PC-9 (cell line): ENCODE results near the gene ING1. TPM values are rescaled to one million over a fixed set of nuclear protein-coding genes. Genes with fewer than 3 reads are reported as not detected.

Experiments used
- BruUV-seq: library from RNA; stranded (reverse); fragments of 400-500 nt; replicated peaks from 2 replicates; lab custom pipeline; 2021; lab: Mats Ljungman, UMichigan
- CTCF ChIA-PET: fragments of 300-600 bp; sonication (Branson Sonifier 250); formaldehyde crosslinking; loops from one replicate; lab custom pipeline; 2022; ENCODE audit warnings: antibody characterized with exemption; lab: Charles Lee
- POLR2A ChIA-PET: fragments of 300-600 bp; sonication (Branson Sonifier 250); formaldehyde crosslinking; loops from one replicate; lab custom pipeline; 2022; ENCODE audit warnings: antibody characterized with exemption; ENCODE audit not compliant: unreplicated experiment; lab: Charles Lee
- DNase-seq, 2 experiments: peaks; one replicate each; pipeline versions ENCODE4 v3.0.0 to v3.0.0-alpha.2; 2015 to 2022; ENCODE audit warnings: mixed read lengths in 1 of 2
- H2AFZ ChIP-seq: fragments of 200-600 bp; sonication (generic); 2 replicates; pipeline ENCODE4 v1.8.1; 2017; ENCODE audit warnings: antibody characterized with exemption
- H3F3A ChIP-seq: fragments of 200-600 bp; sonication (generic); 2 replicates; pipeline ENCODE4 v1.8.1; 2017; ENCODE audit warnings: antibody characterized with exemption, mild to moderate bottlenecking, low read depth; ENCODE audit not compliant: insufficient read depth
- H3K27ac ChIP-seq: fragments of 200-600 bp; sonication (generic); 2 replicates; pipeline ENCODE4 v1.6.1; 2016; ENCODE audit warnings: mixed run types
- H3K27me3 ChIP-seq: fragments of 200-600 bp; sonication (generic); 2 replicates; pipeline ENCODE4 v1.6.1; 2016; ENCODE audit warnings: low read depth, mixed run types; ENCODE audit not compliant: insufficient read depth
- H3K36me3 ChIP-seq: fragments of 200-600 bp; sonication (generic); 2 replicates; pipeline ENCODE4 v1.6.1; 2016; ENCODE audit warnings: low read depth, mixed run types
- H3K4me1 ChIP-seq: fragments of 200-600 bp; sonication (generic); replicated peaks from 2 replicates; pipeline ENCODE4 v1.6.1; 2016; ENCODE audit warnings: mixed run types; ENCODE audit not compliant: insufficient read depth
- H3K4me2 ChIP-seq: fragments of 200-600 bp; sonication (generic); 2 replicates; pipeline ENCODE4 v1.6.1; 2017; ENCODE audit warnings: mixed run types
- H3K4me3 ChIP-seq: fragments of 200-600 bp; sonication (generic); 2 replicates; pipeline ENCODE4 v1.6.1; 2016; ENCODE audit warnings: mixed run types
- H3K79me2 ChIP-seq: fragments of 200-600 bp; sonication (generic); 2 replicates; pipeline ENCODE4 v1.6.1; 2017; ENCODE audit warnings: low read depth, mixed run types
- H3K9me2 ChIP-seq: fragments of 200-600 bp; sonication (generic); 2 replicates; pipeline ENCODE4 v1.8.1; 2017; ENCODE audit warnings: mild to moderate bottlenecking; ENCODE audit not compliant: insufficient read depth
- H3K9me3 ChIP-seq: fragments of 200-600 bp; sonication (generic); 2 replicates; pipeline ENCODE4 v1.8.1; 2016; ENCODE audit warnings: low read depth; ENCODE audit not compliant: insufficient read depth
- H4K20me1 ChIP-seq: fragments of 200-600 bp; sonication (generic); 2 replicates; pipeline ENCODE4 v1.8.1; 2017; ENCODE audit not compliant: insufficient read depth
- CTCF ChIP-seq: fragments of 200-600 bp; sonication (generic); conservative IDR thresholded peaks from 2 replicates; pipeline ENCODE4 v1.6.1; 2017; ENCODE audit warnings: mixed run types, antibody characterized with exemption, mild to moderate bottlenecking, moderate library complexity
- EZH2 ChIP-seq: fragments of 200-600 bp; sonication (generic); IDR thresholded peaks from 2 replicates; pipeline ENCODE4 v1.8.0; 2017; ENCODE audit warnings: antibody characterized with exemption, low read depth
- intact Hi-C: fragments of 100-400 bp; cut with micrococcal nuclease; formaldehyde crosslinking; loops from one replicate; pipeline ENCODE4 v1.10.0; 2022; ENCODE audit not compliant: unreplicated experiment
- total RNA-seq: library from RNA; stranded (reverse); gene quantifications from 2 replicates; pipeline ENCODE4 v1.2.3, GENCODE V29; 2021

ING1 gene
- total RNA-seq, 1 experiment from 2014 or later: 21.2 TPM

- no peaks in the 10 kb centered on the region for H3K9me3 ChIP-seq
- intact Hi-C loops: no loop called here
- no peaks in the 10 kb centered on the region for H3F3A ChIP-seq
- H3K27ac ChIP-seq: no peak overlapping the region
- CTCF ChIA-PET: no interaction called here
- H3K79me2 ChIP-seq: no peaks in the 10 kb centered on the region
- H3K4me1 ChIP-seq: no peaks in the 10 kb centered on the region
- POLR2A ChIA-PET: interaction anchor here (0.5 kb wide), 1 partner anchor 148 kb away, joined by 3 read pairs; no protein-coding TSS in a partner anchor
- H3K27me3 ChIP-seq: peaks cover 48% of the 10 kb centered on the region
- no peaks in the 10 kb centered on the region for H4K20me1 ChIP-seq
- no peak overlapping the region for H2AFZ ChIP-seq
- TF ChIP-seq CTCF (no peak), EZH2 (no peak)
- no peaks in the 10 kb centered on the region for H3K36me3 ChIP-seq
- no peak for DNase-seq
- H3K9me2 ChIP-seq: 0 out of 2 replicates have a peak, but pooled peaks cover 3% of the 10 kb centered on the region
- no TSS peak for BruUV-seq
- H3K4me3 ChIP-seq: no peak overlapping the region
- no peak overlapping the region for H3K4me2 ChIP-seq
These were observed 54.0 kb downstream of the ING1 start for GRCh38 chr13:110767476-110767875.

GRCh38 chr13:110769097-110769496, 55.6 kb downstream of the ING1 start:
- no peak overlapping the region for H3K4me3 ChIP-seq
- H3K36me3 ChIP-seq: no peaks in the 10 kb centered on the region
- intact Hi-C loops: no loop called here
- no peak overlapping the region for H3K4me2 ChIP-seq
- no peak overlapping the region for H3K27ac ChIP-seq
- 0 out of 2 replicates have a peak, but pooled peaks cover 3% of the 10 kb centered on the region for H3K9me2 ChIP-seq
- H3K9me3 ChIP-seq: no peaks in the 10 kb centered on the region
- no peaks in the 10 kb centered on the region for H3F3A ChIP-seq
- ChIA-PET CTCF (no interaction called here), POLR2A (no interaction called here)
- H3K79me2 ChIP-seq: no peaks in the 10 kb centered on the region
- no peak overlapping the region for H2AFZ ChIP-seq
- no peaks in the 10 kb centered on the region for H3K4me1 ChIP-seq
- no TSS peak for BruUV-seq
- no peak for DNase-seq
- peaks cover 48% of the 10 kb centered on the region for H3K27me3 ChIP-seq
- no peaks in the 10 kb centered on the region for H4K20me1 ChIP-seq
- TF ChIP-seq CTCF: no peak
- no peak for TF ChIP-seq EZH2

GRCh38 chr13:110770678-110771077, 57.2 kb downstream of the ING1 start:
- no TSS peak for BruUV-seq
- POLR2A ChIA-PET: no interaction called here
- H3K36me3 ChIP-seq: no peaks in the 10 kb centered on the region
- H3K9me2 ChIP-seq: 0 out of 2 replicates have a peak, but pooled peaks cover 3% of the 10 kb centered on the region
- no peak overlapping the region for H2AFZ ChIP-seq
- H3F3A ChIP-seq: no peaks in the 10 kb centered on the region
- TF ChIP-seq EZH2: no peak
- no peak for TF ChIP-seq CTCF
- no peak overlapping the region for H3K27ac ChIP-seq
- no peak overlapping the region for H3K4me2 ChIP-seq
- intact Hi-C loops: no loop called here
- CTCF ChIA-PET: no interaction called here
- no peaks in the 10 kb centered on the region for H3K79me2 ChIP-seq
- no peak overlapping the region for H3K4me3 ChIP-seq
- no peaks in the 10 kb centered on the region for H3K9me3 ChIP-seq
- DNase-seq: peak in 1 of 2 experiments; percentile 10
- peaks cover 34% of the 10 kb centered on the region for H3K27me3 ChIP-seq
- H3K4me1 ChIP-seq: no peaks in the 10 kb centered on the region
- no peaks in the 10 kb centered on the region for H4K20me1 ChIP-seq
